CD1c-positive myeloid dendritic cell (primary cell): ENCODE data around the gene CHRNB2.

Source experiments
- DNase-seq: peaks from one replicate; pipeline ENCODE4 v3.0.0-alpha.2; 2016; ENCODE audit errors: extremely low spot score

The CHRNB2 gene

GRCh38 chr1:154611150-154611862 is 43.7 kb downstream of the CHRNB2 start:
- no peak for DNase-seq

DNA sequence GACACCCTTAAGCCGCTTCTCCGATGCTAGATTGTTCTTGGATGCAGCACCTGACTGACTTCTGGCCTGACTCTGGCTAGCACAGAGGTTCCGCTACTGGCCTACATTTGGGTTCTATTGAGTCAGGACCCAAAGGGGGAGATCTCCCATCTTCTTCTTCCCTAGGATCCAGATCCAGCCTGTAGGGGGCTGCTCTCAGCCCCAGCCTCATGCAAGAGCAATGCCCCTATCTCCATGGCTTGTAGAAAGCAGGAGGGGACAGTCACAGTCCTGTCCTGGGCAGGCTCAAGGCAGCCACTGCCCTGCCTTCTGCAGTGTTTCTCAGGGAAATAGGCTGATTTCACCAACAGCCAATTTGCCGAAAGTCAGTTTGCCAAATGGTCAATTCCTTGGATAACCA is 46.7 kb downstream of the CHRNB2 start:
- DNase-seq = no peak

GRCh38 chr1:154614901-154615300 is 47.3 kb downstream of the CHRNB2 start:
- no peak for DNase-seq

- DNase-seq = no peak
Observed at GRCh38 chr1:154615411-154615810, 47.8 kb downstream of the CHRNB2 start.

- no peak for DNase-seq
Observed at GRCh38 chr1:154616659-154617345, 49.2 kb downstream of the CHRNB2 start.

DNA sequence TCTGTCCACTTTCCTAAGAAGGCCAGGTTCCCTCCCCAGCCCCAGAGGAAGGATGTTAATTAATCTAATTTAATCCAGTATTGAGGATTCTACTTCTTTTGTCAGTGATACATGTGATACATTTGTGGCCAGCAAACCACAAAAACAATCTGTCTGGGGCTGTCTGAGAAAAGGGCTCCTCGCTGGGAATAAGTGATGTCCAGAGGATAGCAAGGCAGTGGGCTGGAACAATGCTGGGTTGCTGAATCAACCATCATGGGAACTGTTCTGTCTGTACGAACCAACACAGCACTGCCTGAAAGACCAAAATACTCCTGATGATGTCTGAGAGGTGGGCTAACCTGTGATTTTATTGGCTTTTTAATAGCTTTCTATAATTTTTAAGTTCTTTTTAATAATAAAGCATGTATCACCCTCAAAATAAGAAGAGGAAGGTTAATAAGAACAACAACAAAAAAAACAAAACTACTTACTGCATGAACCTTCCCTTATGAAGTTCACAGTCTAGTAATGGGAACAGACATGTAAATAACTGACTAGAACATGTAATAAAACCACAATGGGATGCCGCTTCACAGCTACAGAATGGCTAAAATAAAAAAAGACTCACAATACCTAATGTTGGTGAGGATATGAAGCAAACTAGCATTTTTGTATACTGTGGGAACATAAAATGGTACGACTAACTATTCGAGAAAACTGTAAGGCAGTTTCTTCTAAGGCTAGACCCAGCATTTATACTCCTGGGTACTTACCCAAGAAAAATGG is 51.8 kb downstream of the CHRNB2 start:
- DNase-seq = no peak

- peak; percentile 32 for DNase-seq
Observed at GRCh38 chr1:154620751-154621150, 53.2 kb downstream of the CHRNB2 start.

GRCh38 chr1:154621875-154622274 is 54.3 kb downstream of the CHRNB2 start:
- DNase-seq = no peak

- DNase-seq = no peak
Observed at GRCh38 chr1:154622503-154623039, 55.0 kb downstream of the CHRNB2 start.

- peak; percentile 74 for DNase-seq
Observed at GRCh38 chr1:154623358-154623757, 55.8 kb downstream of the CHRNB2 start.

- no peak for DNase-seq
Observed at GRCh38 chr1:154624746-154625643, 57.4 kb downstream of the CHRNB2 start.

DNA sequence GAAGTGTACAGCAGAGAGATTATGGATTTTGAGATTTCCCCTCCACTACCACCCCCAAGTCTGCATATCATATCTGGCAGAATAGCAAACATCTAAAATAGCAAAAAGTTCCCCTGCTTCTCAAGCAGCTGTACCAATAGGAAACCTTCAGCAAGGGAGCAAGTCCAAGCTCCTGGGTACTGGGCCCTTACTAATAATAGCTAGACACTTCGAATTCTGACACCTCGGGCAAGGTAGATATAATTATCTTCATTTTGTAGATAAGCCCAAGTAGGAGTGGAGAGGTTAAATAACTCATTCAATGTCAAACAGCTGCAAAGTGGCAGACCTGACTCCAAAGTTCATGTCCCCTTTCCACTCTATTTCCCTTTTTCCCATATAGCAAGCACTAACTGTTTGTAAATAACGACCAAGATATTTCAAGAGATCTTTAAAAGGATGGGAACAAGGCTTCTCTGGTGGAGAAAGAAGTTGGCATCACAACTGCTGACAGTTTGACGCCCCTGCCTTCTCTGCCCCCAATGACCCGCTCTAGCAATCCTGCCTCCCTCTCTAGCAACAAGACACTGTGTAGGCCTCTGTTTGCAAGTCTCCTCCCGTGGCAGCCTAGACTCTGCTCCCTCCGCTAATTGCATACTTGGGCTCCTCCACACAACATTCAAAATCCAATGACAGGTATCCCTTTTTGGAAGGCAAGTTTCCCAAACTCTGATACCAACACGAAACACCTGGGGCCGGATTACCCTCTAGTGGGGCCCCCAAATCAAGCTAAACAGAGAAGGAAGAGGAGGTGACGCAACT is 59.1 kb downstream of the CHRNB2 start:
- no peak for DNase-seq

- DNase-seq = peak; percentile 94
Observed at GRCh38 chr1:154627257-154628120, 59.9 kb downstream of the CHRNB2 start.

GRCh38 chr1:154628121-154628405 is 60.5 kb downstream of the CHRNB2 start:
- no peak for DNase-seq

GRCh38 chr1:154629061-154629674 is 61.6 kb downstream of the CHRNB2 start:
- DNase-seq = peak; percentile 20
